ENCODE results near the gene CBLC. TPM values are rescaled to one million over a fixed set of nuclear protein-coding genes. Genes with fewer than 3 reads are reported as not detected.

The CBLC gene
- total RNA-seq, 4 donors from 2014 or later, result not detected

- Histone ChIP-seq H3K27me3 (no peaks in the 10 kb centered on the region), H3K27ac (peak overlapping the region in 1 of 4 donors; percentile 62), H3K9me3 (no peaks in the 10 kb centered on the region), H3K36me3 (peaks cover 0 to 28% (median 0%) of the 10 kb centered on the region in 3 donors), H3K4me3 (no peak overlapping the region), H3K4me1 (peaks cover 0 to 14% (median 5%) of the 10 kb centered on the region in 4 donors)
- DNase-seq (ENCODE audit: low spot score in 2 of 2), result peak in 1 of 2 donors; percentile 24
- no peak for TF ChIP-seq CTCF (IDR thresholded peaks at IDR 0.05)
- no peak for TF ChIP-seq POLR2A (IDR thresholded peaks at IDR 0.05)
- TF ChIP-seq EP300 (IDR thresholded peaks at IDR 0.05), result no peak
- WGBS, 2 donors, result 37 to 46% methylated on average over 31 to 34 of the region's 35 CpGs
These were observed 43.2 kb downstream of the CBLC start for GRCh38 chr19:44820648-44821609.

- no peaks in the 10 kb centered on the region for H3K9me3 ChIP-seq
- peaks cover 0 to 14% (median 5%) of the 10 kb centered on the region in 4 donors for H3K4me1 ChIP-seq
- H3K4me3 ChIP-seq, result no peak overlapping the region
- 61 to 65% methylated on average over 11 of the region's 11 CpGs for WGBS, 2 donors
- no peak for DNase-seq (ENCODE audit: low spot score in 2 of 2)
- peak overlapping the region in 1 of 4 donors; percentile 36 for H3K27ac ChIP-seq
- H3K27me3 ChIP-seq, result no peaks in the 10 kb centered on the region
- peaks cover 0 to 27% (median 0%) of the 10 kb centered on the region in 3 donors for H3K36me3 ChIP-seq
- TF ChIP-seq CTCF (IDR thresholded peaks at IDR 0.05) (no peak), POLR2A (IDR thresholded peaks at IDR 0.05) (no peak), EP300 (IDR thresholded peaks at IDR 0.05) (no peak)
These were observed 44.5 kb downstream of the CBLC start for GRCh38 chr19:44822177-44822576.

GRCh38 chr19:44822670-44823372, 45.1 kb downstream of the CBLC start:
- Histone ChIP-seq H3K36me3 (peaks cover 0 to 27% (median 0%) of the 10 kb centered on the region in 3 donors), H3K4me3 (no peak overlapping the region), H3K4me1 (peaks cover 0 to 14% (median 5%) of the 10 kb centered on the region in 4 donors), H3K27me3 (no peaks in the 10 kb centered on the region), H3K9me3 (no peaks in the 10 kb centered on the region), H3K27ac (no peak overlapping the region)
- WGBS, 2 donors, result 56 to 59% methylated on average over 10 of the region's 10 CpGs
- TF ChIP-seq POLR2A (IDR thresholded peaks at IDR 0.05) (no peak), EP300 (IDR thresholded peaks at IDR 0.05) (no peak), CTCF (IDR thresholded peaks at IDR 0.05) (no peak)
- no peak for DNase-seq (ENCODE audit: low spot score in 2 of 2)

GRCh38 chr19:44823373-44823698, 45.6 kb downstream of the CBLC start:
- TF ChIP-seq CTCF (IDR thresholded peaks at IDR 0.05), result no peak
- no peak for TF ChIP-seq POLR2A (IDR thresholded peaks at IDR 0.05)
- no peak for TF ChIP-seq EP300 (IDR thresholded peaks at IDR 0.05)
- Histone ChIP-seq H3K4me3 (no peak overlapping the region), H3K36me3 (peaks cover 0 to 25% (median 0%) of the 10 kb centered on the region in 3 donors), H3K9me3 (no peaks in the 10 kb centered on the region), H3K4me1 (peaks cover 0 to 14% (median 5%) of the 10 kb centered on the region in 4 donors), H3K27ac (no peak overlapping the region), H3K27me3 (no peaks in the 10 kb centered on the region)
- DNase-seq (ENCODE audit: low spot score in 2 of 2), result no peak
- WGBS, 2 donors, result 46 to 51% methylated on average over 4 of the region's 4 CpGs
